HCT116 (cell line): Measurements from ENCODE around the gene UBL4B. TPM values are rescaled to one million over a fixed set of nuclear protein-coding genes. Genes with fewer than 3 reads are reported as not detected.

Source experiments
- ATAC-seq: fragments of 200-7000 bp; cut with Tn5 transposase; 2 replicates; pipeline ENCODE4 v1.9.1; 2020; ENCODE audit warnings: mild to moderate bottlenecking, moderate library complexity
- BruUV-seq: library from RNA; stranded (reverse); fragments of 400-500 nt; replicated peaks from 2 replicates; lab custom pipeline; 2021; lab: Mats Ljungman, UMichigan
- CTCF ChIA-PET: fragments of 300-600 bp; sonication (Branson Sonifier 250); formaldehyde crosslinking; loops from one replicate; lab custom pipeline; 2021; ENCODE audit warnings: antibody characterized with exemption; lab: Charles Lee
- POLR2A ChIA-PET: fragments of 300-600, 350-600 bp; sonication (Branson Sonifier 250); formaldehyde crosslinking; loops from one replicate; lab custom pipeline; 2021; ENCODE audit warnings: antibody characterized with exemption; lab: Charles Lee
- RAD21 ChIA-PET, 2 experiments: fragments of 300-600 bp; sonication (Branson Sonifier 250); formaldehyde crosslinking; loops; one replicate each; lab custom pipeline; 2023; ENCODE audit warnings: low total read pairs in 2 of 2; ENCODE audit not compliant: uncharacterized antibody in 2 of 2, unreplicated experiment in 2 of 2, low non-redundant PET in 1 of 2; lab: Charles Lee
- DNase-seq: peaks from one replicate; pipeline ENCODE4 v3.0.0-alpha.2; 2010; ENCODE audit warnings: low read depth, low spot score
- H2AFZ ChIP-seq: fragments of 200-600 bp; shearing (Covaris generic), sonication (generic); 2 replicates; pipeline ENCODE4 v1.6.1; 2017; ENCODE audit warnings: low read depth, mixed run types, mixed read lengths, antibody characterized with exemption, low read length; ENCODE audit not compliant: poor library complexity, severe bottlenecking
- H3K27ac ChIP-seq: 2 replicates; pipeline ENCODE4 v1.5.1; 2012; ENCODE audit warnings: low read depth, low read length
- H3K27me3 ChIP-seq: fragments of 200-600 bp; sonication (generic); 2 replicates; pipeline ENCODE4 v1.6.1; 2016; ENCODE audit warnings: mixed run types, low read length, mixed read lengths; ENCODE audit not compliant: insufficient read depth
- H3K36me3 ChIP-seq, 2 experiments: fragments of 200-500 bp in 1 of 2; fragments of 200-600 bp in 1 of 2; sonication (Bioruptor generic) in 1 of 2; sonication (generic) in 1 of 2; 2 replicates each; pipeline versions ENCODE4 v1.5.1 to v1.6.1; 2014 to 2016; ENCODE audit warnings: low read length in 2 of 2, inconsistent platforms in 1 of 2, mixed read lengths in 1 of 2, mixed run types in 1 of 2; ENCODE audit not compliant: insufficient read depth in 2 of 2, control insufficient read depth in 1 of 2
- H3K4me1 ChIP-seq, 2 experiments: fragments of 200-600 bp in 1 of 2; sonication (generic) in 1 of 2; 2 replicates each; pipeline versions ENCODE4 v1.5.1 to v1.6.1; 2012 to 2017; ENCODE audit warnings: low read length in 2 of 2, inconsistent platforms in 1 of 2, mild to moderate bottlenecking in 1 of 2, mixed read lengths in 1 of 2, mixed run types in 1 of 2, moderate library complexity in 1 of 2; ENCODE audit not compliant: insufficient read depth in 2 of 2, control insufficient read depth in 1 of 2
- H3K4me2 ChIP-seq: fragments of 200-600 bp; sonication (generic); 2 replicates; pipeline ENCODE4 v1.6.1; 2017; ENCODE audit warnings: mixed run types, low read length, mixed read lengths
- H3K4me3 ChIP-seq, 2 experiments: fragments of 200-600 bp in 1 of 2; sonication (generic) in 1 of 2; replicated peaks in 1 of 2; 2 replicates each; pipeline ENCODE4 v1.5.1; 2011 to 2016; ENCODE audit warnings: low read length in 2 of 2, control low read depth in 1 of 2, low read depth in 1 of 2, mild to moderate bottlenecking in 1 of 2, mixed read lengths in 1 of 2, mixed run types in 1 of 2
- H3K79me2 ChIP-seq: fragments of 200-600 bp; sonication (generic); 2 replicates; pipeline ENCODE4 v1.6.1; 2017; ENCODE audit warnings: mild to moderate bottlenecking, mixed run types, low read length, moderate library complexity, mixed read lengths; ENCODE audit not compliant: insufficient read depth
- H3K9ac ChIP-seq: fragments of 200-600 bp; sonication (generic); 2 replicates; pipeline ENCODE4 v1.6.1; 2016; ENCODE audit warnings: low read length, mixed read lengths
- H3K9me2 ChIP-seq: fragments of 200-600 bp; sonication (generic), shearing (Covaris generic); 2 replicates; pipeline ENCODE4 v1.6.1; 2017; ENCODE audit warnings: mixed run types, mild to moderate bottlenecking, moderate library complexity; ENCODE audit not compliant: insufficient read depth
- H3K9me3 ChIP-seq, 2 experiments: fragments of 200-500 bp in 1 of 2; fragments of 200-600 bp in 1 of 2; sonication (Bioruptor generic) in 1 of 2; sonication (generic) in 1 of 2; 2 replicates each; pipeline ENCODE4 v1.6.1; 2014 to 2017; ENCODE audit warnings: low read length in 2 of 2, mixed read lengths in 2 of 2, inconsistent platforms in 1 of 2, low read depth in 1 of 2, mild to moderate bottlenecking in 1 of 2, mixed run types in 1 of 2, moderate library complexity in 1 of 2; ENCODE audit not compliant: control insufficient read depth in 1 of 2, insufficient read depth in 1 of 2
- H4K20me1 ChIP-seq: fragments of 200-600 bp; sonication (generic), shearing (Covaris generic); 2 replicates; pipeline ENCODE4 v1.6.1; 2017; ENCODE audit warnings: mixed run types, mild to moderate bottlenecking, moderate library complexity; ENCODE audit not compliant: insufficient read depth
- CBX3 ChIP-seq: IDR thresholded peaks from 2 replicates; pipeline ENCODE4 v1.6.1; 2012; ENCODE audit warnings: low read depth
- CEBPB ChIP-seq: IDR thresholded peaks from 2 replicates; pipeline ENCODE4 v1.6.1; 2012; ENCODE audit warnings: low read depth
- ELF1 ChIP-seq: IDR thresholded peaks from 2 replicates; pipeline ENCODE4 v1.6.1; 2012; ENCODE audit warnings: low read depth, borderline replicate concordance
- EZH2phosphoT487 ChIP-seq: fragments of 200-600 bp; IDR thresholded peaks from 2 replicates; pipeline ENCODE4 v1.6.1; 2018; ENCODE audit warnings: antibody characterized with exemption, borderline replicate concordance
- FOSL1 ChIP-seq: IDR thresholded peaks from 2 replicates; pipeline ENCODE4 v1.6.1; 2012; ENCODE audit warnings: low read depth
- JUND ChIP-seq: IDR thresholded peaks from 2 replicates; pipeline ENCODE4 v1.6.1; 2012
- POLR2AphosphoS5 ChIP-seq: IDR thresholded peaks from 2 replicates; pipeline ENCODE4 v1.6.1; 2011; ENCODE audit warnings: mild to moderate bottlenecking, low read depth, low read length, moderate library complexity
- RAD21 ChIP-seq: IDR thresholded peaks from 2 replicates; pipeline ENCODE4 v1.6.1; 2012; ENCODE audit warnings: low read depth, mild to moderate bottlenecking
- SIN3A ChIP-seq: IDR thresholded peaks from 2 replicates; pipeline ENCODE4 v1.6.1; 2012; ENCODE audit warnings: low read depth
- ZFX ChIP-seq: fragments of 450-650 bp; IDR thresholded peaks from 2 replicates; pipeline ENCODE4 v1.6.1; 2017
- intact Hi-C: fragments of 100-400 bp; cut with micrococcal nuclease; formaldehyde crosslinking; loops from 2 replicates; pipeline ENCODE4 v1.10.0; 2022
- total RNA-seq: library from RNA; stranded (reverse); gene quantifications from one replicate; pipeline ENCODE4 v1.2.1, GENCODE V29; 2021; ENCODE audit not compliant: unreplicated experiment
- TF ChIP-seq, protein P1 (sequence below), 3 experiments: fragments of 200-600 bp in 1 of 3; sonication (generic) in 1 of 3; IDR thresholded peaks in 2 of 3; conservative IDR thresholded peaks in 1 of 3; 2 replicates each; pipeline ENCODE4 v1.5.1; 2012 to 2017; ENCODE audit warnings: low read depth in 2 of 3, low read length in 2 of 3, antibody characterized with exemption in 1 of 3, borderline replicate concordance in 1 of 3, control low read depth in 1 of 3, mild to moderate bottlenecking in 1 of 3, mixed read lengths in 1 of 3, mixed run types in 1 of 3, moderate library complexity in 1 of 3; ENCODE audit not compliant: insufficient read depth in 1 of 3
- TF ChIP-seq, protein P2 (sequence below): IDR thresholded peaks from 2 replicates; pipeline ENCODE4 v1.6.1; 2012

Gene UBL4B
- total RNA-seq, 1 experiment from 2014 or later = 0.57 TPM

DNA sequence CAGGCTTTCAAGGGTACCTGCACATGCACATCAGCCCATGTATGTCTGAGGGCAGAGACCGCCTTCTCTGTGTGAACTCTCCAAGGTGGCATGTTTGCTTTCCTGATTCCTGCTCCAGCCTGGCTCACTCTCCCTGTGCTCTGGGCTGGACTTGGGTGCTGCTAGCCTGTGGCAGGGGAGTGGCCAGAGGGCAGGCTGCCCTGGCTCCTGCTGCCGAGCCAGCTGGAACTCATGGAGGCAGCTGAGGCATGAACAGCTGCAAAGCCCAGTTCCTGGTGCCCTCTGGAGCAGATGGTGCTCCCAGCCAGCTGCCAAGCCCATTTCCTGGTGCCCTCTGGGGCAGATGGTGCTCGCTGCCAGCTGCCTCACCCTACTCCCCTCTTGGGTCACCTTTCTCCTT, 7.6 kb downstream of the UBL4B start:
- Histone ChIP-seq H3K4me2 (no peak overlapping the region), H3K9me2 (no peaks in the 10 kb centered on the region), H3K9me3 (peaks cover 5 to 10% of the 10 kb centered on the region in 2 experiments; a peak in 2 of 4 replicates), H3K9ac (no peak overlapping the region), H3K27ac (no peak overlapping the region), H2AFZ (no peak overlapping the region), H4K20me1 (no peaks in the 10 kb centered on the region), H3K27me3 (no peaks in the 10 kb centered on the region; the same call in 1 of the 2 replicates), H3K79me2 (no peaks in the 10 kb centered on the region), H3K4me1 (peaks cover 0 to 11% of the 10 kb centered on the region in 2 experiments; a peak in 2 of 4 replicates), H3K4me3 (no peak overlapping the region), H3K36me3 (no peaks in the 10 kb centered on the region)
- intact Hi-C loops = no loop called here
- no TSS peak for BruUV-seq
- ChIA-PET CTCF (interaction anchor here (0.9 kb wide), 1 partner anchor 32 kb away, joined by 3 read pairs; no protein-coding TSS in a partner anchor), RAD21 (no interaction called here), POLR2A (no interaction called here)
- no peak for TF ChIP-seq FOSL1
- no peak for TF ChIP-seq JUND
- no peak for TF ChIP-seq RAD21
- TF ChIP-seq CEBPB = no peak
- no peak for ATAC-seq
- no peak for DNase-seq

DNA sequence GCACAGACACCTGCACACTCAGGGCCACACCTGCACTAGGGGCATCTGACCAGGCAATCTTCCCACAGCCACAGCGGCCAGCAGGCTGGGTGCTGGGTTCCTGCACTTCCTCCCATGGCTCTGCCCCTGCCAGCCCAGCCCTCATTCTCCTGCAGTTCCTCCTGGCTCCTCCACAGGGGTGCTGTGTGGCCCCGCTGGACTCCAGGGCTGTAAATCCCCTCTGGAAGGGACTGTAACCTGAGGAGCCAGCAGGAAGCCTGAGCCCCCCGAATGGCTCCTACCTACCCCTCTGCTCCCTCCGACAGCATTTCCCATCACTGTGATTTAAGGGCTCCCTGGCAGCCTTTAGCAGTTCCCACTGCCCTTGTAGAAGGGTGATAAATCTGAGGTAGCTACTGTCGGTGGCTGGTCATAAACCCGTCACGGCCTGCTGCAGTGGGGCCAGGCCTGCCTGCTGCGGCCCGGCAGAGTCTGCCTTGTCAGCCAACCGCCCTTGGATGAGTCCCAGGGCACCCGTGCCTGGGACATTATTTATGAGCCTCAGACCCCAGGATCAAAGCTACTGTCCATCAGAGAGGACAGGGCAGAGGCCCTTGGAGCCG, 8.8 kb downstream of the UBL4B start:
- BruUV-seq = no TSS peak
- Histone ChIP-seq H3K4me2 (no peak overlapping the region), H3K9ac (no peak overlapping the region), H3K79me2 (no peaks in the 10 kb centered on the region), H3K27me3 (no peaks in the 10 kb centered on the region), H3K27ac (no peak overlapping the region), H4K20me1 (no peaks in the 10 kb centered on the region), H3K36me3 (no peaks in the 10 kb centered on the region), H3K4me3 (no peak overlapping the region), H3K9me3 (peaks cover 5 to 10% of the 10 kb centered on the region in 2 experiments; a peak in 2 of 4 replicates), H2AFZ (no peak overlapping the region), H3K4me1 (peaks cover 0 to 11% of the 10 kb centered on the region in 2 experiments; a peak in 2 of 4 replicates), H3K9me2 (no peaks in the 10 kb centered on the region)
- ChIA-PET CTCF (no interaction called here), RAD21 (no interaction called here), POLR2A (no interaction called here)
- DNase-seq = no peak
- intact Hi-C loops = no loop called here
- ATAC-seq = no peak
- TF ChIP-seq EZH2phosphoT487 (no peak), ZFX (no peak), CBX3 (no peak), JUND (no peak), FOSL1 (no peak), SIN3A (no peak), POLR2AphosphoS5 (no peak), ELF1 (no peak)
- TF ChIP-seq, protein P1, sequence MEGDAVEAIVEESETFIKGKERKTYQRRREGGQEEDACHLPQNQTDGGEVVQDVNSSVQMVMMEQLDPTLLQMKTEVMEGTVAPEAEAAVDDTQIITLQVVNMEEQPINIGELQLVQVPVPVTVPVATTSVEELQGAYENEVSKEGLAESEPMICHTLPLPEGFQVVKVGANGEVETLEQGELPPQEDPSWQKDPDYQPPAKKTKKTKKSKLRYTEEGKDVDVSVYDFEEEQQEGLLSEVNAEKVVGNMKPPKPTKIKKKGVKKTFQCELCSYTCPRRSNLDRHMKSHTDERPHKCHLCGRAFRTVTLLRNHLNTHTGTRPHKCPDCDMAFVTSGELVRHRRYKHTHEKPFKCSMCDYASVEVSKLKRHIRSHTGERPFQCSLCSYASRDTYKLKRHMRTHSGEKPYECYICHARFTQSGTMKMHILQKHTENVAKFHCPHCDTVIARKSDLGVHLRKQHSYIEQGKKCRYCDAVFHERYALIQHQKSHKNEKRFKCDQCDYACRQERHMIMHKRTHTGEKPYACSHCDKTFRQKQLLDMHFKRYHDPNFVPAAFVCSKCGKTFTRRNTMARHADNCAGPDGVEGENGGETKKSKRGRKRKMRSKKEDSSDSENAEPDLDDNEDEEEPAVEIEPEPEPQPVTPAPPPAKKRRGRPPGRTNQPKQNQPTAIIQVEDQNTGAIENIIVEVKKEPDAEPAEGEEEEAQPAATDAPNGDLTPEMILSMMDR (IDR thresholded peaks at IDR 0.05 in 2 of 3, conservative IDR thresholded peaks at IDR 0.05 in 1 of 3; ENCODE audit: borderline replicate concordance in 1 of 3, insufficient read depth in 1 of 3, low read depth in 2 of 3, low read length in 2 of 3) = no peak
- TF ChIP-seq, protein P2, sequence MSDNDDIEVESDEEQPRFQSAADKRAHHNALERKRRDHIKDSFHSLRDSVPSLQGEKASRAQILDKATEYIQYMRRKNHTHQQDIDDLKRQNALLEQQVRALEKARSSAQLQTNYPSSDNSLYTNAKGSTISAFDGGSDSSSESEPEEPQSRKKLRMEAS = no peak
